Measurements from ENCODE around the gene DTX3.

DNA sequence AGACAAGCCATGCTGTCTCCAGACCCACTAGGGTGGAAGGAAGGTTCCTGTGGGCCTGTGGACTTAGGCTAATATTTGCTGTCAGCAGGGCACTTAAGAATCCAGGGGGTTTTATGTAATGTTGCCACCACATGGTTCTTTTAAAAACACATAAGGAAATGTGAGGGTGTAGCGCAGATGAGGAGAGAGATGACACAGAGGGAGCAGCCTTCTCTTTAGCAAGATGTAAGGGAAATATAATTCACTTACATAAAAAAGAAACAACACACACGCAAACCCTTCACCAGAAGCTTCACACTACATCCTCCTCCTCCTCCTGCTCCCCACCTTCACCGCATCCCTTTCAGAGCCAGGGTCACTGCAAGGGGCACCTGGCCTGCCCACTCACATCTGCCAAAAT lies 18.5 kb upstream of the DTX3 start:
- TF ChIP-seq CTCF (IDR thresholded peaks at IDR 0.05 in 8 of 11, conservative IDR thresholded peaks at IDR 0.05 in 3 of 11) (no peak), POLR2AphosphoS5 (IDR thresholded peaks at IDR 0.05) (no peak), POLR2A (IDR thresholded peaks at IDR 0.05) (no peak)
